Endodermal cell (in vitro differentiated cells): ENCODE results near the gene TNRC18. TPM values are rescaled to one million over a fixed set of nuclear protein-coding genes. Genes with fewer than 3 reads are reported as not detected.
"Not testable (repeated sequence)": the region's sequence is repeated elsewhere in the genome, so short reads cannot be mapped to it uniquely, and the experiment has no call there.

Source experiments
- DNase-seq: peaks from one replicate; pipeline ENCODE4 v3.0.0-alpha.2; 2017
- H3K27ac ChIP-seq: 2 replicates; pipeline ENCODE4 v1.5.1; 2013; ENCODE audit warnings: mild to moderate bottlenecking, low read depth, low read length, moderate library complexity
- H3K27me3 ChIP-seq: 2 replicates; pipeline ENCODE4 v1.6.1; 2013; ENCODE audit warnings: mild to moderate bottlenecking, low read length, moderate library complexity; ENCODE audit not compliant: insufficient read depth, control insufficient read depth, poor library complexity, severe bottlenecking
- H3K36me3 ChIP-seq: 2 replicates; pipeline ENCODE4 v1.7.0; 2013; ENCODE audit warnings: mild to moderate bottlenecking, low read length, moderate library complexity; ENCODE audit not compliant: control insufficient read depth, insufficient read depth
- H3K4me1 ChIP-seq: one replicate; pipeline ENCODE4 v1.7.0; 2013; ENCODE audit warnings: low read length; ENCODE audit not compliant: control insufficient read depth, insufficient read depth
- H3K4me3 ChIP-seq: 2 replicates; pipeline ENCODE4 v1.5.1; 2013; ENCODE audit warnings: mild to moderate bottlenecking, low read length, moderate library complexity
- H3K9ac ChIP-seq: 2 replicates; pipeline ENCODE4 v1.6.1; 2013; ENCODE audit warnings: mild to moderate bottlenecking, low read length, moderate library complexity; ENCODE audit not compliant: poor library complexity, severe bottlenecking; ENCODE audit errors: extremely low read depth
- H3K9me3 ChIP-seq: 2 replicates; pipeline ENCODE4 v1.6.1; 2013; ENCODE audit warnings: mild to moderate bottlenecking, low read length, moderate library complexity; ENCODE audit not compliant: control insufficient read depth
- H3K27ac Mint-ChIP-seq: 2 replicates; pipeline ENCODE4 v1.8.0; 2020; ENCODE audit warnings: mixed read lengths
- H3K27me3 Mint-ChIP-seq: 2 replicates; pipeline ENCODE4 v1.8.0; 2021; ENCODE audit warnings: mild to moderate bottlenecking, mixed read lengths; ENCODE audit not compliant: insufficient read depth
- H3K36me3 Mint-ChIP-seq: 2 replicates; pipeline ENCODE4 v1.8.0; 2020; ENCODE audit warnings: low read depth, mixed read lengths
- H3K4me1 Mint-ChIP-seq: 2 replicates; pipeline ENCODE4 v1.8.0; 2020; ENCODE audit warnings: mixed read lengths
- H3K4me3 Mint-ChIP-seq: 2 replicates; pipeline ENCODE4 v1.8.0; 2020; ENCODE audit warnings: mild to moderate bottlenecking, moderate library complexity, mixed read lengths
- H3K9me3 Mint-ChIP-seq: 2 replicates; pipeline ENCODE4 v1.8.0; 2020; ENCODE audit warnings: mild to moderate bottlenecking, mixed read lengths
- WGBS, 2 experiments: methylation state at CpG; one replicate each; pipeline versions ENCODE4 v1.1.5 to v1.1.7; 2013; ENCODE audit warnings: missing lambda C conversion rate in 2 of 2, mixed read lengths in 1 of 2; ENCODE audit not compliant: insufficient coverage in 1 of 2, insufficient read length in 1 of 2; 5-methylcytosine and 5-hydroxymethylcytosine counted together
- total RNA-seq, 2 donors: library from RNA; stranded (reverse); fragmentation: NEBNext Ultra II Directional in 1 of 2; extraction: Animal tissue kit (Norgen Biotek cat#: 25700) in 1 of 2; gene quantifications; 2 replicates in 1 of 2; 3 replicates in 1 of 2; pipeline ENCODE4 v1.2.1, GENCODE V29; 2021
- TF ChIP-seq, protein P1 (sequence below): fragments of 200-600 bp; sonication (generic); conservative IDR thresholded peaks from 2 replicates; pipeline ENCODE4 v1.5.0; 2021; ENCODE audit warnings: antibody characterized with exemption, mild to moderate bottlenecking

The TNRC18 gene
- total RNA-seq, 2 donors from 2014 or later = 103 to 136 TPM

DNA sequence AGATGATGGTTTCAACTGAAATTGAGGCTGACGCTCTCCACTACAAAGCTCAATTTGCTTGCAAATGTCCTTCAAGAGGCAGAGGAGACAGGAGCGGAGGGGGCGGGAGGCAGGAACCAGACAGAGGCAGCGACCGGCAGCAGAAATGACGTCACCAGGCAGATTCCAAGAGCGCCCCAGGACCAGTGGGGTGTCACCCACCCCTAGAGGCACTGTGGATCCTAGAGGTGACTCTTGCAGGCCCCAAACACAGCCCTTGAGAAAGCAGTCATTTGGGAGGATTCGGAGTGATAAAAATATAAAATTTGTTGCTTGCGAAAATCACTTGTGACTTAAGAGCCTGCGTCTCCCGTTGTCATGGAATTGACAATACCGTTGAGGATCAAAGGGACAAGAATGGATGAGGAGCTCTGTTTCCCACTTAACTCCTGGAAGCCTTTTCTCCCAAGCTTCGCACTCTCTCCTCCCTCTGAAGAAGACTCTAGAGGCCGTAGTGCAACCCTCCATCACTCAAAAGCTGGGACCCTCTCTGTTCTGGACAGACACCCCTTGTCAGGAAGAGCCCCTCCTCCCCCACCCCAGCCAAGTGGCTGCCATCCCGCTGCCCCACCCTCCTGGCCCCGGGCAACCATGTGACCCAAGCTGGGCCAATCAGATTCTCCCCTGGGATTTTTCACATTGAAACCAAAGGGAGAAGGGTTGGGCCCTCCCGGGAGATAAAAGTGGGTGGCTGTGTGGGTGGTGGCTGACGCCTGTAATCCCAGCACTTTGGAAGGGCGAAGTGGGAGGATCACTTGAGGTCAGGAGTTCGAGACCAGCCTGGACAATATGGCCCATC, 157.2 kb downstream of the TNRC18 start:
- H3K4me1 Mint-ChIP-seq = peaks cover 15% of the 10 kb centered on the region
- TF ChIP-seq, protein P1, sequence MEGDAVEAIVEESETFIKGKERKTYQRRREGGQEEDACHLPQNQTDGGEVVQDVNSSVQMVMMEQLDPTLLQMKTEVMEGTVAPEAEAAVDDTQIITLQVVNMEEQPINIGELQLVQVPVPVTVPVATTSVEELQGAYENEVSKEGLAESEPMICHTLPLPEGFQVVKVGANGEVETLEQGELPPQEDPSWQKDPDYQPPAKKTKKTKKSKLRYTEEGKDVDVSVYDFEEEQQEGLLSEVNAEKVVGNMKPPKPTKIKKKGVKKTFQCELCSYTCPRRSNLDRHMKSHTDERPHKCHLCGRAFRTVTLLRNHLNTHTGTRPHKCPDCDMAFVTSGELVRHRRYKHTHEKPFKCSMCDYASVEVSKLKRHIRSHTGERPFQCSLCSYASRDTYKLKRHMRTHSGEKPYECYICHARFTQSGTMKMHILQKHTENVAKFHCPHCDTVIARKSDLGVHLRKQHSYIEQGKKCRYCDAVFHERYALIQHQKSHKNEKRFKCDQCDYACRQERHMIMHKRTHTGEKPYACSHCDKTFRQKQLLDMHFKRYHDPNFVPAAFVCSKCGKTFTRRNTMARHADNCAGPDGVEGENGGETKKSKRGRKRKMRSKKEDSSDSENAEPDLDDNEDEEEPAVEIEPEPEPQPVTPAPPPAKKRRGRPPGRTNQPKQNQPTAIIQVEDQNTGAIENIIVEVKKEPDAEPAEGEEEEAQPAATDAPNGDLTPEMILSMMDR = no peak
- peaks cover 6% of the 10 kb centered on the region for H3K9me3 Mint-ChIP-seq
- Histone ChIP-seq H3K36me3 (no peaks in the 10 kb centered on the region), H3K9me3 (no peaks in the 10 kb centered on the region), H3K27me3 (no peaks in the 10 kb centered on the region), H3K4me1 (no peaks in the 10 kb centered on the region), H3K9ac (no peak overlapping the region), H3K27ac (peak overlapping the region; percentile 83), H3K4me3 (no peak overlapping the region)
- H3K27ac Mint-ChIP-seq = no peak overlapping the region
- peaks cover 29% of the 10 kb centered on the region for H3K27me3 Mint-ChIP-seq
- DNase-seq = no peak
- H3K36me3 Mint-ChIP-seq = no peaks in the 10 kb centered on the region
- 48 to 75% methylated on average over 11 to 20 of the region's 20 CpGs for WGBS, 2 experiments
- no peak overlapping the region for H3K4me3 Mint-ChIP-seq

DNA sequence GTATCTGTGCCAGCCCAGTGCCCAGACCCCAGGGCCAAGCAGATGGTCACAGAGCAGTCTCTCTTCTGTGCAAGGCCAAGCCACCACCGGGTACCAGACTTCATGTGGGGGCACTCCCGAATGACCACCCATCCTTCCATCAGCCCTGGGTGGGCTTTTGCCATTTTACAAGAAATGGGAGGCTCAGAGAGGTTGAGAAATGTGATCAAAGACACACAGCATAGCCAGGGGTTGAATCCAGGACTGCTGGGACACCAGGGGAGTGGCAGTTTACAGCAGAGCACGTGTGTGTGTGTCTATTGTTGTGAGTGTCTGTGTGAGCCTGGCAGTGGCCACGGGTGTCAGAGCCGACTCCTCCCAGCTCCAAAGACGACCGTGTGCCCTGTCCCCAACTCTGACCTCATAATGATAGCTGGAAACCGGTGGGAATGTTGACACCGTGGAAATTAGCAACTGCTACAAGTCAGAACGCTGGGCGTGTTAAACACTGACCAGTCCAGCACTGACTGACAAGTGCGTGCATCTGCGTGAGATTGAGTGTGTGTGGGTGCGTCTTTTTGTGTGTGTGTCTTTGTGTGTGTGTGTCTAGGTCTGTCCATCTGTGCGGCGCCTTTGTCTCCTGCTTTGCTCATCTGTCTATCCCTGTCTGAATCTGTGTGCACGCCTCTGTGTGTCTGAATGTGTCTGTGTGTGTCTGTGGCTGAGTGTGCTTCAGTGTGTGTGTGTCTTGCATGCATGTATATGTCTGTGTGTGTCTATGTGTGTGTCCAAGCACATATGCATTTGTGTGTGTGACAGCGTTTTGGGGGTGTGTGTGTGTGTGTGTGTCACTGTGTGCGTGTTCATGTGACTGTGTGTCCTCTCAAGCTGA, 158.1 kb downstream of the TNRC18 start:
- H3K9ac ChIP-seq = no peak overlapping the region
- no peak overlapping the region for H3K4me3 ChIP-seq
- peaks cover 12% of the 10 kb centered on the region for H3K4me1 Mint-ChIP-seq
- no peak for DNase-seq
- H3K4me3 Mint-ChIP-seq = no peak overlapping the region
- peaks cover 6% of the 10 kb centered on the region for H3K9me3 Mint-ChIP-seq
- H3K27me3 Mint-ChIP-seq = peaks cover 29% of the 10 kb centered on the region
- H3K36me3 ChIP-seq = no peaks in the 10 kb centered on the region
- H3K9me3 ChIP-seq = no peaks in the 10 kb centered on the region
- WGBS, 2 experiments = 79 to 86% methylated on average over 8 to 19 of the region's 19 CpGs
- H3K36me3 Mint-ChIP-seq = no peaks in the 10 kb centered on the region
- peak overlapping the region; percentile 83 for H3K27ac ChIP-seq
- no peaks in the 10 kb centered on the region for H3K4me1 ChIP-seq
- no peaks in the 10 kb centered on the region for H3K27me3 ChIP-seq
- TF ChIP-seq, protein P1 = no peak
- H3K27ac Mint-ChIP-seq = no peak overlapping the region

DNA sequence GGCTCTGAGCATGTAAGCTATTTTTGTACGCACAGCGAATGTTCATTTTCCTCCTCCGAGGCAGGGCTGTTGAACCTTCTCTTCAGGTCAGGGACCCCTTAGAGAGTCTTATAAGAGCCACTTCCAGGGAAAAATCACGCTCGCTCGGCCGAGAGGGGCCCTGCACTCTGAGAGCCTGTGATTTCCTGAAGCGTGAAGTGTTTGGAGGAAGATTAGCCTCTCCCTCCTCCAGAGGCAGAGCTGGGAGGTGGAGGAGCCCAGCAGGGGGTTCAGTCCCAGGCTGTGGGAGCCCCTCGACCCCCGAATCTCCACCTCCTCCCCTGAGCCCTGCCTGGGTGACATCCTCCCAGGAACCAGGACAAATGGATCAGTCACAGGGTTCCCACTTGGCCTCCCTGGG, 160.6 kb downstream of the TNRC18 start:
- not testable (repeated sequence) for H3K4me1 Mint-ChIP-seq, H3K4me3 Mint-ChIP-seq, DNase-seq, H3K9ac ChIP-seq, H3K36me3 Mint-ChIP-seq, H3K27ac Mint-ChIP-seq, H3K27ac ChIP-seq, H3K4me1 ChIP-seq, H3K4me3 ChIP-seq, H3K9me3 ChIP-seq, H3K27me3 ChIP-seq, H3K9me3 Mint-ChIP-seq, H3K36me3 ChIP-seq
- peaks cover 17% of the 10 kb centered on the region for H3K27me3 Mint-ChIP-seq
- 40 to 55% methylated on average over 2 to 10 of the region's 10 CpGs for WGBS, 2 experiments

DNA sequence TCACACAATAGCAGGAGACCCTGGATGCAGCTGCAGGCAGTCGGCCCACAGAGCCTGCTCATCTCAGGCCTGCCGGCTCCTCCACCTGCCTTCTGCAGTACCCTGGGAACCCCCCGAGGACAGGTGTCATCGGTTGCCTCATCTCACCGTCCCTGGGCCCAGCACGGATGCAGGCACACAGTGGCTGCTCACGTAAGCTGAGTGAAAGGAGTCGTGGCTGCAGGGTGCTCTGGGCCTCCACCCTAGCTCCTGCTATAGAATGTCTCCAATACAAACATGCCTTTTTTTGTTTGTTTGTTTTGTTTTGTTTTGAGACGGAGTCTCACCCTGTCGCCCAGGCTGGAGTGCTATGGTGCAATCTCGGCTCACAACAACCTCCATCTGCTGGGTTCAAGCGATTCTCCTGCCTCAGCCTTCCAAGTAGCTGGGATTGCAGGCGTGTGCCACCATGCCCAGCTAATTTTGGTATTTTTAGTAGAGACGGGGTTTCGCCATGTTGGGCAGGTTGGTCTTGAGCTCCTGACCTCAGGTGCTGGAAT, 163.0 kb downstream of the TNRC18 start:
- H3K36me3 ChIP-seq, H3K4me3 Mint-ChIP-seq, H3K27me3 ChIP-seq, H3K36me3 Mint-ChIP-seq, H3K27me3 Mint-ChIP-seq, H3K4me1 ChIP-seq, DNase-seq, H3K27ac Mint-ChIP-seq, H3K4me1 Mint-ChIP-seq, H3K9ac ChIP-seq, H3K9me3 Mint-ChIP-seq, H3K9me3 ChIP-seq, H3K4me3 ChIP-seq, H3K27ac ChIP-seq: not testable (repeated sequence)
- WGBS, 2 experiments = 91 to 92% methylated on average over 13 to 15 of the region's 15 CpGs
